Activated T-cell treated with anti-CD3 and anti-CD28 coated beads, Interleukin-2, amount 50 U/mL, for 1 hour (primary cell): ENCODE results near the gene SMIM21.

Source experiments
- DNase-seq: peaks from one replicate; pipeline ENCODE4 v3.0.0-alpha.2; 2020

The SMIM21 gene

DNA sequence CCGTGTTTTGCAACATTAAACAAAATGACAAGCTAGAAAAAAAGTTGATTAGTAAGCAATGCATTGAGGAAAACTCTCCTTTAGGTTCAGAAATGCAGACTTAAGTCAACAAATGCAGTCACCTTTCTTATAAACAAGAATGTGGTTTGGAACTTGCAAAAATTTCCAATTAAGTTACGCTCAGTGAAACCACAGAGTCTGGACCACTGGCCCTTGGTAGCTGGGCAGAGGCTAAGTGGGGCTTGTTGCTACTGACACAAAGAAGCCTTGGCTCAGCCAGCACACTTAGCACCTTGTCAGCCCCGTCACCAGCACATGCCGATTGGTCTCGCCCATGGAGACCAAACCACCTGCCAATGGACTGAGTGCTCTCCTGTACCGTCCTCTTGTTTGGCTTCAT, 53.0 kb downstream of the SMIM21 start:
- DNase-seq: no peak

DNA sequence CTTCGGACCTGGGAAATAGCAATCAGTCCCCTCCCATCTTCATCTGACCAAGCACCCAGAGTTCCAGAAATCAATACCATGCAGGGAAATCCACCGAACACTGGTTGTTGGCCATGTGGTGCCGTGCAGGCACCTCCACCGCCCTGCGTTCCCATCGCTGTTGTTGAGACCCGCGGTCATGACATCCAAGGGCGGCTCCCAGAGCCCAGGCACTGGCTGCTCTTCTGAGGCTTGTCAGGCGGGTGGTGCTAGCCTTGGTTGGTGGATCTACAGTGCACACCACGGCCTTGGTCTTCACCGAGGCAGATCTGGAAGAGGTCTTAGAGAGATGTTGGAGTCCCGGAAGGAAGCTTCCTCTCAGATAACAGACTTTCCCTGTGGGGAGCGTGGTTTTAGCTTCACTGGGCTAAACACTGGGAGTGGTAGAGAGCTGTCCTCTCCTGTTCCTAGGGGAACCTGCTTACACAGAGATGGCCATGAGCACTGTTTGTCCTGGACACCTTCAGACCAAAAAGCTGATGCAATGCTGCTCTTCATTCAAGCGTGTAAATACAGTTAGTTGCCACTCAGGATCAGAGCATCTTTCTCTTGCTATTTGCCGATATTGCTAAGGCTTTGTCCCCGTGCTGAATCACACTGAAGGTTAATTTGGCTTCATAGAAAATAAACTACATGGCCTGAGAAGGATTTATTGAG, 58.3 kb downstream of the SMIM21 start:
- no peak for DNase-seq

DNA sequence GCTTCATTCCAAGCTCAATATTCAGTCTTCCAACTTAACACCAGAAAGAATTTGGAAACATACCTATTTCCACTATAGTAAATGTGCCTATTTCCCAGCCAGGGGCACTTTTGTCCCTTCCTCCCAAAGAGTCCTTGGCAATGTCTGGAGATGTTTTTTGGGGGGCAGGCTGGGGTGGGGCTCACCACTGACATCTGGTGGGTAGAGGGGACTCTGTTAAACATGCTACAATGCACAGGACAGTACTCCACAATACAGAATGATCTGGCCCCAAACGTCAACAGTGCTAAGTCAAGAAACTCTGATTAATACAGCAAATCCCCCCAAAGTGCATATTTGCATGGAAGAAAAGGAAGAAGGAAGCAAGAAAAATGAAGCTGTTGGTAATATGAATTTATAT, 61.7 kb downstream of the SMIM21 start:
- no peak for DNase-seq

DNA sequence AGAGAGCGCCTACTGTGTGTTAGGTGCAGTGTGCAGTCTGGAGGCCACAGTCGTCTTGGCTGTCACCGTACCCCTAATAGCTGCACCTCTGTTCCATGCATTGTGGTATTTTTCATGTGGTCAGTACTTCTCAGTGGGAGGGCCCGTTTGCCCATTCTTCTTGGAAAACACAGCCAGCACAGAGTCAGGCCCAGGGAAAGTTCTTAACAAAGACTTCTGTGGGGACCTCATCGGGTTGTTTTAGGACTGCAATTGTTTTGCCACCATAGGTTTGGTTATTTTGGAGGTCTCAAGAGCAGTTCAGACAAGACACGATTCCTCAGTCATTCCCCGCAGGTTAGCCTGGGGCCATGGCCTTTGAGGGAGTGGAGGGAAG, 62.3 kb downstream of the SMIM21 start:
- no peak for DNase-seq

GRCh38 chr18:75364512-75365253, 62.8 kb downstream of the SMIM21 start:
- DNase-seq: no peak

DNA sequence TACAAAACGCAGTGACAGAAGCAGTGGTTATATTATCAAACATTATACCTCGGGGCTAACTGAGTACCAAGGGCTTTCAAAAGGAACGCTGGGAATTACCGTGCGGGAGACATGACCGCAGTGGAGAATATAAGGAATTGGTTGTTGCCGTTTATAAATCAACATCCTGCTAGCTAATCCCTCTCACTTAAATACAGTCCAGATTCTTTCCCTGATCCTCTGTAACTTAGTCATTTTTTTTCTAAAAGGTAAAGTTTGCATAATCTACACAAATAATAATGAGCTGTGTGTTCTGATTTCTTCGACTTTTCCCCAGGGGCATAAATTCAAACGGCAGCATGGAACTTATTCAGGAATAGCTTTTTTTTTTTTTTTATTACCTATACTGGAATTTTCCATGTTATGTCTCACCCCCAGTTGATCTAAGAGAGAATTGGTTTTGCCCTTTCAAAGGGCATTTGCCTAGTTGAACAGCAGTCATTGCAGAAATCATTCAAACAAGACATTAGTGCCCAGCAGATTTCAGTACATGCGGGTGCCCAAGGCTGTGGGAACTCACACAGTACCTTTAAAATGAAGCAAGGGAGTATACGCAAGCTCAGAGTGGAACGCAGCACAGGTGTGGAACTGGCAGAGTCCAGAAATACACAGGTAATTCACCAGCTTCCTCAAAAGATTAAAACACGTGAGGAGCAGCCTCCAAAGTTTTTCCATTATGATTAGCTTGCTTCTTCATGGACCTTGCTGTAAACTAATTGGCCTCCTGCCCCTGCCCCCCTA, 63.9 kb downstream of the SMIM21 start:
- no peak for DNase-seq

DNA sequence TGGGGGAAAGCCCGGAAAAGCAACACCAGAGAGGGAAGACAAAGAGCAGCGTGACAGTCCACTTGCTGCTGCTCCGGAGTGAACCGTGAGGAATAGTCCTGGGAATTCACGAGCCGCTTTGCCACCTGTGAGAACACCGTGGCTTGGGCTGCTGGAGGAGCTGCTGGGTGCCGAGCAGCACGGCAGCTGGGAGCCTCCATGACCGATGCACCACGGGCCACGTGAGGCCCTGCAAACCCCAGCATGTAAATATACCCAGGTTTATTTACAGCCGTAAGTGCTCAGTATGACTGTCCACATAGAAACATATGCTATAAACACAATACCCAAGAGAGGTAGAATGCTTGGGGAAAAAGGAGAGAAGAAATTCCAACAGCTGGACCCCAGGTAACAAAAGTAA, 65.1 kb downstream of the SMIM21 start:
- no peak for DNase-seq

DNA sequence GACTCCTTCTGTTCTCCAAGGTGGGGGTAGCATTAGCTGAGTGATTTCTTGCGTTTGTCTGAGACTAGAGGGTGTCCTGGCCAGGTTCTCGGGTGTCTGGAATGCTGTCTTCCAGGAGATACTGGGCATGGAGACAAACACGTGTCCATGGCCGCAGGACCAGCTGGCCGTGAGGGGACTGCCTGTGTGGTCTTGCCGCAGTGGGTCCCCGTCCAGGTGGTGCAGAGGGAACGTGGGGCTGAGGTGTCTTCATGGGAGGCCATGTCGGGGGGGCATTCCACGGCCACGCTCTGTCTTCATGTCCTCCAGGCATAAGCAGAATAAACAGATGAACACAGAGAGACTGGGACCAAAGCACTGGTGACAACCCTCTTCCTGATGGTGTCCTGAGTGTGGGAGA, 66.6 kb downstream of the SMIM21 start:
- no peak for DNase-seq

DNA sequence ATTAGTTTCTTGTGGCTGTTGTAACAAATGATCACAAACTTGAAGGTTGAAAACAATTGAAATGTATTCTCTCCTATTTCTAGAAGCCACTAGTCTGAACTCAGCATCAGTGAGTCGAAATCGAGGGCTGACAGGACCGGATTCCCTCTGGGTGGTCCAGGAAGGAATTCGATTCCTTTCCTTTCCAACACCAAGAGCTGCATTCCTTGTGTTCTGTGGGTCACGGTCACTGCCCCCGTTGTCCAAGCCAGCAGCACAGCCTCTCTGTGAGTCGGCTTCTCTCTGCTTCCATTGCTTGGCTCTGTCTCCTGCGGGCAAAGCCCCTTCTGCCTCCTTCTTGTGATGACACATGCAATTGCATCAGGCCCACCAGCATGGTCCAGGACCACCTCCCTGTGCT, 67.3 kb downstream of the SMIM21 start:
- DNase-seq: no peak
